Mucosa of rectum (tissue), 2 donors: Measurements from ENCODE around the gene SUSD3.
"Not testable (repeated sequence)": the region's sequence is repeated elsewhere in the genome, so short reads cannot be mapped to it uniquely, and the experiment has no call there.

ENCODE experiments used
- H3K27ac ChIP-seq, 2 donors: one replicate each; pipeline ENCODE4 v1.7.0; 2013; ENCODE audit warnings: inconsistent platforms in 2 of 2, low read depth in 2 of 2, low read length in 2 of 2
- H3K27me3 ChIP-seq, 2 donors: one replicate each; pipeline ENCODE4 v1.7.0; 2013; ENCODE audit warnings: low read length in 2 of 2; ENCODE audit not compliant: control insufficient read depth in 2 of 2, insufficient read depth in 2 of 2
- H3K36me3 ChIP-seq, 2 donors: one replicate each; pipeline ENCODE4 v1.7.0; 2013; ENCODE audit warnings: low read length in 2 of 2; ENCODE audit not compliant: control insufficient read depth in 2 of 2, insufficient read depth in 2 of 2
- H3K4me1 ChIP-seq, 2 donors: one replicate each; pipeline ENCODE4 v1.7.0; 2013; ENCODE audit warnings: low read length in 2 of 2, mild to moderate bottlenecking in 1 of 2; ENCODE audit not compliant: control insufficient read depth in 2 of 2, insufficient read depth in 2 of 2
- H3K4me3 ChIP-seq, 2 donors: one replicate each; pipeline ENCODE4 v1.7.0; 2013; ENCODE audit warnings: low read length in 2 of 2
- H3K9ac ChIP-seq, 2 donors: one replicate each; pipeline ENCODE4 v1.7.0; 2013; ENCODE audit warnings: low read length in 2 of 2, low read depth in 1 of 2, mild to moderate bottlenecking in 1 of 2
- H3K9me3 ChIP-seq, 2 donors: one replicate each; pipeline ENCODE4 v1.7.0; 2013; ENCODE audit warnings: low read length in 2 of 2; ENCODE audit not compliant: control insufficient read depth in 2 of 2
- donor health status: healthy.
- donor health status: Normal muscosa, but diverticular disease.

The SUSD3 gene

DNA sequence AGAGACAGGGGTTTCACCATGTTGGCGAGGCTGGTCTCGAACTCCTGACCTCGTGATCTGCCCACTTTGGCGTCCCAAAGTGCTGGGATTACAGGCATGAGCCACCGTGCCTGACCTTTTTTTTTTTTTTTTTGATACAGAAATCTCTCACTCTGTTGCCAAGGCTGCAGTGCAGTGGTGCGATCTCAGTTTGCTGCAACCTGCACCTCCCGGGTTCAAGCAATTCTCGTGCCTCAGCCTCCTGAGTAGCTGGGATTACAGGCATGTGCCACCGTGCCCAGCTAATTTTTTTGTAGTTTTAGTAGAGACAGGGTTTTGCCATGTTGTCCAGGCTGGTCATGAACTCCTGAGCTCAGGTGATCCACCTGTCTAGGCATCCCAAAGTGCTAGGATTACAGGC is 59.0 kb downstream of the SUSD3 start:
- H3K4me3 ChIP-seq, H3K9me3 ChIP-seq, H3K9ac ChIP-seq, H3K27me3 ChIP-seq, H3K27ac ChIP-seq: not testable (repeated sequence)
- Histone ChIP-seq H3K36me3 (peaks cover 7 to 12% of the 10 kb centered on the region in 2 donors), H3K4me1 (peaks cover 7 to 13% of the 10 kb centered on the region in 2 donors)

DNA sequence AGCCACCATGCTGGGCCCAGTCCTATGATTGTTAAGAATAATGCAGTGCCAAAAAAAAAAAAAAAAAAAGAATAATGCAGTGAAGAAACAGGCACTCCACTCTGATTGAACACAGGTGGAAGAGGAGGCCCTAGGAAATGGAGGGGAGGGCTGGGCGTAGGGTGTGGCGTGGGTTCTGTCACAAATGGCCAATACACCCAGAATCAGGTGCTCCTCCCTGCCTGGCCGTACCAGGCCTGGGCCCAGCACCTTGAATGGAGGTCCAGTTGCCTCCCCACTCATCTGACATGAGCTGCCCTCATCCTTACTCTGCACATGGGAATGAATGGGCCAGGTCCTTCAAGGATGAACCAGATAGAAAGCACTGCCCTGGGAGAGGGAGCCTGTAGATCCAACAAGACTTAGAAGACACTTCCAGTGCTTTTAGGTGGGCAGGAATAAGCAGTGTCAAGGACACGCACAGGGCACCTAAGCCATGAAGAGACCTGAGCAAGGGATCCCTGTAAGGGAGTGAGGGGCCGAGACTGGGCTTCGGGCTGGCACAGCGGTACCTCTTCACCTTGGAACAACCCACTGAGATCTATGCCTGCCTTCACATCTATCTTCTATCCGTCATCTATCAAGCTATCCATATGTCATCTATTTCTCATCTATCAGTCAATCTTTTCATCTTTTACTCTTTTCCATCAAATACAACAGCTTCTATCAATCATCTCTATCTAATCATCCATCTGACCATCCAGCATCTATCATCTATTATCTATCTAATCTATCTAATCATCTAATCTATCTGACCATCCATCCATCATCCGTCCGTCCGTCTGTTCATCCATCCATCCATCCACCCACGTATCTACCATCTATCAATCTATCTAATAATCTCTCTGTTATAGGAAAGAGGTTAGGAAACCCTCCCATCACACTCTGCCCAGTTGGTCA is 59.7 kb downstream of the SUSD3 start:
- Histone ChIP-seq H3K4me3 (no peak overlapping the region), H3K27ac (no peak overlapping the region), H3K36me3 (peaks cover 6 to 12% of the 10 kb centered on the region in 2 donors), H3K9me3 (no peaks in the 10 kb centered on the region), H3K27me3 (no peaks in the 10 kb centered on the region), H3K9ac (no peak overlapping the region), H3K4me1 (peaks cover 7 to 13% of the 10 kb centered on the region in 2 donors)

DNA sequence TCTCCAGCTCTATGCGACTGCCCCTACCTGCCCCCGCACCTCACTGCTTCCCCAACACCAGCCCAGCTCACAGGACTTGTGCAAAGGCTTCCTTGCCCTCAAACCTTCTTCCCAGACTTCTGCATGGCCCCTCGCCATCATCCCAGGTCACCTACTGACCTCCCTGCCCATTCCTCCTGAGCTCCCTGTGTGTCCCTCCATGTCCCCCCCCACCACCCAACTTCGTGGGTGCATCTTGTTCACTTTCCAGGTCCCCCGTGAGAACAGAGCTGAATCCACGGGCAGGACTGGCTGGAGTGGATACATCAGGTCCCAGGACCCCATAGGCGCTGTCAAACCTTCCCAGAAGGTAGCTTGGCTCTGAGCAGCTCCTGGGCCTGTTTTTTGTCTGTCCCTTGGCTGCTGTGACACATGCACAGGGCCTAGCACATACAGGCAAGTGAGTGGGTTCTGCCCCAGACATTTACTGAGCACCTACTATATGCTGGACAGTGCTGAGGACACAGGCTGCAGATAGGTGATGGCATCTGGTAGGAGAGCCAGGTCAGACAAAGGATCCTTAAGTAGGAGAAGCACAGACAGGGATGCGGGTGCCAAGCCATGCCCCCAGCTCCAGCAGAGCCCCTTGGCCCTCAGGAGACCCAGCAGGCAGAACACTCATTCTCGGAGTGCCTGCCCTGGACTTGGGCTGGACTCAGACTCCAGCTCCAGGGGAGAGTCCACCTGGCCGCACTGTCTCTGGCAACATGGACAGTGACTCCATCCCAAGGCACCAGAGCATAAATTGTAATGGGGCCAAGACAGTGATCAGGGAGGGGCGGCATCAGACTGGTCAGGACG is 60.6 kb downstream of the SUSD3 start:
- H3K36me3 ChIP-seq = peaks cover 2 to 10% of the 10 kb centered on the region in 2 donors
- peaks cover 7 to 13% of the 10 kb centered on the region in 2 donors for H3K4me1 ChIP-seq
- peak overlapping the region in 1 of 2 donors; percentile 68 for H3K27ac ChIP-seq
- H3K9ac ChIP-seq = no peak overlapping the region
- H3K27me3 ChIP-seq = no peaks in the 10 kb centered on the region
- no peaks in the 10 kb centered on the region for H3K9me3 ChIP-seq
- no peak overlapping the region for H3K4me3 ChIP-seq

DNA sequence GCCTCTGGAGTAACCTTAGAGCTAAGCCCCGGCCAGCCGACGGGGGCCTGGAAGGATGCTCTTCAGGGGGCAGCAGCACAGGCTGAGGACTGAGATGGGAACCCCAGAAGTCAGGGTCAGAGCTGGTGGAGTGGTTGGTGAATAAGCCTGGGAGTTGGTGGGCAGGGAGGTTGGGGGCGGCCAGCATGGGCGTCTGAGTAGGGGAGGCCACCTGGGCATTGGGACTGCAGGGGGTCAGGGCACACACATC is 61.1 kb downstream of the SUSD3 start:
- H3K36me3 ChIP-seq = peaks cover 2 to 12% of the 10 kb centered on the region in 2 donors
- H3K27ac ChIP-seq = peak overlapping the region in 1 of 2 donors; percentile 68
- no peak overlapping the region for H3K4me3 ChIP-seq
- peaks cover 7 to 13% of the 10 kb centered on the region in 2 donors for H3K4me1 ChIP-seq
- no peak overlapping the region for H3K9ac ChIP-seq
- no peaks in the 10 kb centered on the region for H3K9me3 ChIP-seq
- no peaks in the 10 kb centered on the region for H3K27me3 ChIP-seq

DNA sequence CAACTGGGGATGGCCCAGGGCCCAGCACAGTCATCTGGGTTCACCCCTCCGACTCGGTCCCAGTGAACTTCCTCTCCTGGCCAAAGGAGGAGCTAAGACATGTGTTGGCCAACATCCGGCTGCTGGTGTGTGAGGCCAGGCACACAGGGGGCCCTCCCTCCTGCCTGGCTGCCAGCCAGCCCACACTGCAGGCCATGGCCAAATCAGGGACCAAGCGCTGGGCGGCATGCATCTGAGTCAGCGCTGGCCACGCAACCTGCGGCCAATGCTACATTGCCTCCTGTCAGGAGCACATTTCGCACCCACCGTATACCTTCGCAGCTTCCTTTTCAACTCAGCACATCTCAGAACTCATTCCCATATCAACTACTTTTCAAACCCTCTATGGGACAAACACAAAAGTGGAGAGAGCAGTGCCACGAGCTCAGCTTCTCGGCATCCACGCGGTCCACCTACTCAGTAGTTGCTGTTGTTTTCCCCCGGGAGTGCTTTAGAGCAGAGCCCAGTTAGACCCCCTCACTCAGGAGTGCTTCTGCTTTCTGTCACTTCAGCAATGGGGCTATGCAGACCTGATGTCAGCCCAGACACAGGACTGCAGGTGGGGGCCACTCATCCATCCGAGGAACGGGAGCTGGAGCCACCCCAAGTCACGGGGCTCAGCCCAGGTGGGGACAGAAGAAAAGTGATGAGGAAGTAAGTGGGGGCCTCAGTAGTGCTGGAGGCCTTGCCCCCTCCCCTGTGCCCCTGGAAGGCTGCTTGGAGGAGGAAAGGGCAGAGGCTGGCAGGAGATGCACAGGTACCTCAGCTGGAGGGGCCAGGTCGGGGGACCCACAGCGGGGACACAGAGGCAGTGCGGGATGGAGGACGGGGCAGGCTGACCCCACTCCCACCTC is 61.7 kb downstream of the SUSD3 start:
- Histone ChIP-seq H3K9ac (no peak overlapping the region), H3K36me3 (peaks cover 2 to 18% of the 10 kb centered on the region in 2 donors), H3K4me1 (peaks cover 7 to 13% of the 10 kb centered on the region in 2 donors), H3K27ac (peak overlapping the region; percentile 16 to 68), H3K27me3 (no peaks in the 10 kb centered on the region), H3K9me3 (no peaks in the 10 kb centered on the region), H3K4me3 (no peak overlapping the region)

DNA sequence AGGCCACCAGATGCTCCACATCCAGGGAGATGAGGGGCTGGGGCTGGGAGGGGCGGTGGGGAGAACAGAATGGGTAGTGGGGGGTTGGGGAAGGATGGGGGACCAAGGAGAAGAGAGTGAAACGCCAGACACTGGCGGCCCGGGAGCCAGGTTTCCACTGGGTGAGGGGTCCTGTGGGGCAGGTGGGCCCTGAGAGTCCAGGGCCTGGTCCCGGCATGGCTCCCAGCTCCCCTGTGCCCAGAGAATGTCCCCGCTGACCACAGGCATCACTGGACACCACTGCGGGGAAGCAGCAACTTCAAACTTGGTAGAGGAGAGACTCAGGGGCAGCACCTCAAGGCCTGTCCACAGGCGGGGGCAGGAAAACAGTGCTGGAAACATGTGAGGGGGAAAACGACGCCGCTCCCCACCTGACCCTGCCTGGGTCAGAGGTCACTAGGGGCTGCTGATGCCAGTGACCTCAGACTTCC is 62.4 kb downstream of the SUSD3 start:
- peaks cover 7 to 13% of the 10 kb centered on the region in 2 donors for H3K4me1 ChIP-seq

DNA sequence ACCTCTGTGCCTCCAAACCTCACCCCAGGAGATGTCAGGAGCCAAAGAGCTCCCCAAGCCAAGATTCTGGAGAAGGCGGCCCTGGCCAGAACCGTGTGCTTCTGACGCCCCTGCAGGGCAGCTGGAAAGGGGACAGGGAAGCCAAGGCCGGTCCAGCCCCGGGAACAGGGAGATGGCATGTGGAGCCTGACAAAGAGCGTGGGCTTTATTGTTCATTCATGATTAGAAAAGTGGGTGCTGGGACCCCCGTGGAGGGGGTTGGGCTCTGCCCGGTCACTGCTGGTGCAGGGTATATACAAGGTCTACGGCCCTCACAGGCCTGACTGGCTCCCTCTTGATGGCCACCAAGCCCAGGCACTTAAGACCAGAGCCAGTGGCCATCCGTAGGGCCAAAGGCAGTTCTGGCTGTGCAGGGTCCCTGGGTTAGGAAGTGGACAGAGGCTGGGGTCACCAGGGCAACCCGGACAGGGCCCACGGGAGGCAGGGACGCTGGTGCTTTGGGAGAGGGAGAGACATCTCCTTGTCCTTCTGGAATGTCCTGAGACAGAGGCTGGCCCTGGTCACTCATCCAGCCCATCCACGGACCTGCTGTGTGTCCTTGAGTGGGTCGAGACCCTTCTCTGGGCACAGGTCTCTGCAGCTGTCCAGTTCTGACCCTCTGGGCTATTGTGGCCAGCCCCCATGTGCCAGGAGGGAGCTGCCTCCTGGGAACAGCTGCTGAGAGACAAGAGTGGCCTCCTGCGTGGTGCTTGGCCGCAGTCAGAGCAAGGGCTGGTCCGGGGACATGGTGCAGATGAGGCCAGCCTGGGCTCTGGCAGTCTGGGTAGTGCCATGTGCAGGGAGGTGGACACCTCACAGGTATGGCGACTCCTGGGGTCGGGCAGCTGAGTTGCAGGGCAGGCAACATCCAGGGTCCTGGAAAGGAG is 63.1 kb downstream of the SUSD3 start:
- Histone ChIP-seq H3K4me1 (peaks cover 7 to 16% of the 10 kb centered on the region in 2 donors), H3K9me3 (no peaks in the 10 kb centered on the region), H3K27me3 (no peaks in the 10 kb centered on the region), H3K36me3 (peaks cover 2 to 23% of the 10 kb centered on the region in 2 donors), H3K4me3 (no peak overlapping the region), H3K27ac (peak overlapping the region in 1 of 2 donors; percentile 5), H3K9ac (no peak overlapping the region)

More for the DNA sequence above, 62.4 kb downstream of the SUSD3 start:
- H3K4me3 ChIP-seq = no peak overlapping the region
- H3K27me3 ChIP-seq = no peaks in the 10 kb centered on the region
- peaks cover 2 to 20% of the 10 kb centered on the region in 2 donors for H3K36me3 ChIP-seq
- peak overlapping the region in 1 of 2 donors; percentile 68 for H3K27ac ChIP-seq
- H3K9ac ChIP-seq = no peak overlapping the region
- no peaks in the 10 kb centered on the region for H3K9me3 ChIP-seq

DNA sequence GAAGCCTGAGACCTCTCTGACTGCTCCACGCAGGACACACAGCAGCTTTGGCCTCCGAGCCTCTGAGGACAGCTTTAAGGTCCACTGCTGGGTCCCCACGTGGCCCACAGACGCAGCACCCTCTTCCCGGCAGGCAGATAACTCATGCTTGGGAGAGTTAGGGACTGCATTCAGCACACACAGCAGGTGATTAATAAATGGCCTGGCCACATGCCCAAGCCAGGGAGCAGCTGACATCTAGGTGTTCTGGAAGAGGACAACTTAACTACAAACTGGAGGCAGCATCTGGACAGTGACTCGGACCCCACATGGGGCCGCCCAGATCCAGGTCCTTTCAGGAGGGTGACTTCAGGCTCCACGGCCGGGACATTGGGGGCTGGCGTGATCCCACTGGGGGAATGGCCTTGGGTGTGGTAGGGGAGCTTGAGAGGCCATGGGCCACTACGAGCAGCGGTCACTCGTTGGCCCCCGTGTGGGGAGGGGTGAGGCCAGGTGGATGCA is 64.3 kb downstream of the SUSD3 start:
- Histone ChIP-seq H3K27me3 (no peaks in the 10 kb centered on the region), H3K9me3 (no peaks in the 10 kb centered on the region), H3K4me1 (peaks cover 12 to 24% of the 10 kb centered on the region in 2 donors), H3K4me3 (no peak overlapping the region), H3K36me3 (peaks cover 2 to 23% of the 10 kb centered on the region in 2 donors), H3K27ac (no peak overlapping the region), H3K9ac (no peak overlapping the region)
